B cell (primary cell): ENCODE measurements around the gene ZNF22. TPM values are rescaled to one million over a fixed set of nuclear protein-coding genes. Genes with fewer than 3 reads are reported as not detected.

ENCODE experiments used
- ATAC-seq: fragments of 200-7000 bp; cut with Tn5 transposase; one replicate; pipeline ENCODE4 v1.10.0; 2021; ENCODE audit warnings: low read depth, mild to moderate bottlenecking, moderate number of reproducible peaks, moderate library complexity
- CTCF ChIA-PET: fragments of 350-600 bp; sonication (Branson Sonifier 250); formaldehyde crosslinking; loops from one replicate; lab custom pipeline; 2021; ENCODE audit warnings: antibody characterized with exemption, inconsistent platforms; lab: Charles Lee
- POLR2A ChIA-PET: fragments of 350-600 bp; sonication (Branson Sonifier 250); formaldehyde crosslinking; loops from one replicate; lab custom pipeline; 2021; ENCODE audit warnings: antibody characterized with exemption; lab: Charles Lee
- DNase-seq: peaks from one replicate; pipeline ENCODE4 v3.0.0; 2013
- H2AFZ ChIP-seq: 2 replicates; pipeline ENCODE4 v1.6.1; 2012; ENCODE audit warnings: mild to moderate bottlenecking, low read depth, low read length; ENCODE audit not compliant: insufficient read depth, poor library complexity, severe bottlenecking
- H3K27ac ChIP-seq, 2 donors: 1 replicate in 1 of 2; 2 replicates in 1 of 2; pipeline ENCODE4 v1.5.1; 2012 to 2013; ENCODE audit warnings: low read length in 2 of 2, mild to moderate bottlenecking in 2 of 2, moderate library complexity in 1 of 2
- H3K27me3 ChIP-seq, 4 experiments: fragments of 200-600 bp in 1 of 4; sonication (generic) in 1 of 4; replicated peaks in 1 of 4; 1 replicate in 2 of 4; 2 replicates in 2 of 4; pipeline versions ENCODE4 v1.6.1 to v1.7.0; 2013 to 2016; ENCODE audit warnings: low read length in 3 of 4, mild to moderate bottlenecking in 2 of 4, mixed read lengths in 1 of 4, moderate library complexity in 1 of 4; ENCODE audit not compliant: insufficient read depth in 4 of 4, control insufficient read depth in 3 of 4; ENCODE audit errors: control extremely low read depth in 1 of 4
- H3K36me3 ChIP-seq, 2 experiments: replicated peaks in 1 of 2; 1 replicate in 1 of 2; 2 replicates in 1 of 2; pipeline versions ENCODE4 v1.6.1 to v1.7.1; 2013; ENCODE audit warnings: low read length in 1 of 2; ENCODE audit not compliant: insufficient read depth in 2 of 2, control insufficient read depth in 1 of 2; ENCODE audit errors: control extremely low read depth in 1 of 2, extremely low read depth in 1 of 2
- H3K4me1 ChIP-seq, 2 donors: fragments of 200-600 bp in 1 of 2; sonication (generic) in 1 of 2; 1 replicate in 1 of 2; 2 replicates in 1 of 2; pipeline versions ENCODE4 v1.5.1 to v1.6.1; 2013 to 2017; ENCODE audit warnings: low read length in 2 of 2; ENCODE audit not compliant: control insufficient read depth in 2 of 2, insufficient read depth in 2 of 2
- H3K4me2 ChIP-seq: replicated peaks from 2 replicates; pipeline ENCODE3; 2012; ENCODE audit warnings: mild to moderate bottlenecking, low read depth, low read length; ENCODE audit not compliant: poor library complexity, severe bottlenecking
- H3K4me3 ChIP-seq, 5 experiments: fragments of 200-600 bp in 1 of 5; sonication (generic) in 1 of 5; 1 replicate in 3 of 5; 2 replicates in 2 of 5; pipeline versions ENCODE4 v1.5.1 to v1.7.0; 2011 to 2016; ENCODE audit warnings: low read length in 4 of 5, mild to moderate bottlenecking in 4 of 5, low read depth in 2 of 5, control low read depth in 1 of 5, moderate library complexity in 1 of 5; ENCODE audit not compliant: insufficient read depth in 1 of 5; ENCODE audit errors: control extremely low read depth in 1 of 5, extremely low read depth in 1 of 5
- H3K79me2 ChIP-seq: fragments of 200-600 bp; sonication (generic); one replicate; pipeline ENCODE4 v1.6.0; 2016; ENCODE audit warnings: low read length; ENCODE audit not compliant: control insufficient read depth, insufficient read depth
- H3K9ac ChIP-seq: fragments of 200-600 bp; sonication (generic); 2 replicates; pipeline ENCODE4 v1.6.1; 2017; ENCODE audit warnings: mild to moderate bottlenecking, low read length, moderate library complexity
- H3K9me3 ChIP-seq, 3 donors: one replicate each; pipeline versions ENCODE4 v1.6.1 to v1.7.1; 2013; ENCODE audit warnings: low read length in 2 of 3; ENCODE audit not compliant: control insufficient read depth in 2 of 3, insufficient read depth in 1 of 3; ENCODE audit errors: control extremely low read depth in 1 of 3
- H4K20me1 ChIP-seq: 2 replicates; pipeline ENCODE4 v1.6.0; 2012; ENCODE audit warnings: mild to moderate bottlenecking, low read length; ENCODE audit not compliant: insufficient read depth, control insufficient read depth, poor library complexity, severe bottlenecking
- H3K27ac Mint-ChIP-seq: one replicate; pipeline ENCODE4 v1.8.0; 2021; ENCODE audit warnings: mixed read lengths
- H3K27me3 Mint-ChIP-seq: one replicate; pipeline ENCODE4 v1.8.0; 2021; ENCODE audit warnings: mixed read lengths
- H3K4me1 Mint-ChIP-seq: one replicate; pipeline ENCODE4 v1.8.0; 2021; ENCODE audit warnings: mixed read lengths
- H3K4me3 Mint-ChIP-seq: one replicate; pipeline ENCODE4 v1.8.0; 2021; ENCODE audit warnings: mixed read lengths
- H3K9me3 Mint-ChIP-seq: one replicate; pipeline ENCODE4 v1.8.0; 2022; ENCODE audit warnings: mixed read lengths; ENCODE audit not compliant: insufficient read depth
- EZH2 ChIP-seq: IDR thresholded peaks from 2 replicates; pipeline ENCODE4 v1.6.1; 2012; ENCODE audit warnings: borderline replicate concordance, low read depth, mild to moderate bottlenecking, moderate library complexity, low read length; ENCODE audit not compliant: insufficient read depth, poor library complexity, severe bottlenecking
- WGBS: methylation state at CpG from one replicate; pipeline ENCODE4 v1.1.5; 2013; ENCODE audit warnings: missing lambda C conversion rate; ENCODE audit not compliant: insufficient coverage; 5-methylcytosine and 5-hydroxymethylcytosine counted together
- intact Hi-C: fragments of 100-400 bp; cut with micrococcal nuclease; formaldehyde crosslinking; loops from one replicate; pipeline ENCODE4 v1.10.0; 2022
- polyA plus RNA-seq: library from polyadenylated mRNA; depleted of rRNA; stranded (reverse); fragments of >200 nt; gene quantifications from 2 replicates; pipeline ENCODE4 v1.2.3, GENCODE V29; 2012
- total RNA-seq, 2 donors: library from RNA; stranded (reverse); fragments of 120-200 nt in 1 of 2; gene quantifications; 1 replicate in 1 of 2; 2 replicates in 1 of 2; pipeline versions ENCODE4 v1.2.3 to v1.2.4, GENCODE V29; 2013 to 2022
- TF ChIP-seq, protein P1 (sequence below): fragments of 200-600 bp; IDR thresholded peaks from one replicate; pipeline ENCODE4 v1.8.0; 2022; ENCODE audit warnings: antibody characterized with exemption, mild to moderate bottlenecking

Gene ZNF22
- total and polyA plus RNA-seq, 2 donors (not counting 1 experiment from before 2014, with no cell fraction given), result 7.7 to 31.4 TPM

DNA sequence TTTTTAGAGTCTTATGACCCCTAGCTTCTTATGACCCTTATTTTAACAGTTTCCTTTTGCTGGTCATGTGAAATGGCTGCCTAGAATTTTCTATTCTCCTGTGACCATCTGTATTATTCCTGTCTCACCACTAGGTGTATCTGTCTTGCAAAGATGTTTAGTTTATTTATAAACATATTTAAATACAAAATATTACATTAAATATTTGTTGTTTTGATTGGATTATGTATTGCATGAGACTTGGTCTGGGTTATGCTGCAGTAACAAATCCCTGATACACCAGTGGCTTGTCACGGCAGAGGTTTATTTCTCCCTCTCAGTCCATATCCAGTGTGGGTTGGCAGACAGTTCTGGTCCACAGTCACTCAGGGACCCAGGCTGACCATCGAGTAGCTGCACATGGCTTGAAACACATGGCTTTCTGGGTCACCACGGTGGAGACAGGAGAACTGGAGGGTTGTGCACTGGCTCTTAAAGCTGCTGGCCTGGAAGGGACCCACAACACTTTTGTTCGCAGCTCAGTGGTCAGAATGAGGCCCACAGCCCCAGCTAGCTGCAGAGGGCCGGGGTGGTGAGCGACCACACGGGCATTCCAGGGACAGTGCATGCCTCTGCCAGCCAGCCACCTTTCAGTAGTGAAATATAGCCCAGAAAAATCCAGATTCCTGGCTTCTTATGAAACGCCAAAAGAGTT lies 33.8 kb upstream of the ZNF22 start:
- H3K79me2 ChIP-seq, result no peaks in the 10 kb centered on the region
- no peak overlapping the region for H3K4me2 ChIP-seq
- Mint-ChIP-seq H3K9me3 (no peaks in the 10 kb centered on the region), H3K4me3 (no peak overlapping the region), H3K27ac (no peak overlapping the region), H3K27me3 (no peaks in the 10 kb centered on the region), H3K4me1 (peaks cover 64% of the 10 kb centered on the region)
- H4K20me1 ChIP-seq, result no peaks in the 10 kb centered on the region
- intact Hi-C loops, result loop anchor here (1.0 kb wide), 1 partner anchor 8 kb away; no protein-coding TSS in a partner anchor
- TF ChIP-seq, protein P1, sequence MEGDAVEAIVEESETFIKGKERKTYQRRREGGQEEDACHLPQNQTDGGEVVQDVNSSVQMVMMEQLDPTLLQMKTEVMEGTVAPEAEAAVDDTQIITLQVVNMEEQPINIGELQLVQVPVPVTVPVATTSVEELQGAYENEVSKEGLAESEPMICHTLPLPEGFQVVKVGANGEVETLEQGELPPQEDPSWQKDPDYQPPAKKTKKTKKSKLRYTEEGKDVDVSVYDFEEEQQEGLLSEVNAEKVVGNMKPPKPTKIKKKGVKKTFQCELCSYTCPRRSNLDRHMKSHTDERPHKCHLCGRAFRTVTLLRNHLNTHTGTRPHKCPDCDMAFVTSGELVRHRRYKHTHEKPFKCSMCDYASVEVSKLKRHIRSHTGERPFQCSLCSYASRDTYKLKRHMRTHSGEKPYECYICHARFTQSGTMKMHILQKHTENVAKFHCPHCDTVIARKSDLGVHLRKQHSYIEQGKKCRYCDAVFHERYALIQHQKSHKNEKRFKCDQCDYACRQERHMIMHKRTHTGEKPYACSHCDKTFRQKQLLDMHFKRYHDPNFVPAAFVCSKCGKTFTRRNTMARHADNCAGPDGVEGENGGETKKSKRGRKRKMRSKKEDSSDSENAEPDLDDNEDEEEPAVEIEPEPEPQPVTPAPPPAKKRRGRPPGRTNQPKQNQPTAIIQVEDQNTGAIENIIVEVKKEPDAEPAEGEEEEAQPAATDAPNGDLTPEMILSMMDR, result peak; percentile 21
- no peak for TF ChIP-seq EZH2
- H3K36me3 ChIP-seq, result no peaks in the 10 kb centered on the region
- no peak overlapping the region for H3K4me3 ChIP-seq
- ChIA-PET POLR2A (no interaction called here), CTCF (interaction anchor here (1.5 to 4.2 kb wide), 2 partner anchors 11 to 34 kb away, joined by 3 to 24 read pairs; partner anchors contain the start of gene DEPP1)
- WGBS, result 92% methylated on average over 7 of the region's 8 CpGs
- H3K9me3 ChIP-seq, result no peaks in the 10 kb centered on the region
- no peaks in the 10 kb centered on the region for H3K27me3 ChIP-seq
- no peak overlapping the region for H3K27ac ChIP-seq
- ATAC-seq, result no peak
- DNase-seq, result no peak
- H3K9ac ChIP-seq, result no peak overlapping the region
- peaks cover 46 to 63% of the 10 kb centered on the region in 2 donors for H3K4me1 ChIP-seq
- peak overlapping the region; percentile 31 for H2AFZ ChIP-seq

DNA sequence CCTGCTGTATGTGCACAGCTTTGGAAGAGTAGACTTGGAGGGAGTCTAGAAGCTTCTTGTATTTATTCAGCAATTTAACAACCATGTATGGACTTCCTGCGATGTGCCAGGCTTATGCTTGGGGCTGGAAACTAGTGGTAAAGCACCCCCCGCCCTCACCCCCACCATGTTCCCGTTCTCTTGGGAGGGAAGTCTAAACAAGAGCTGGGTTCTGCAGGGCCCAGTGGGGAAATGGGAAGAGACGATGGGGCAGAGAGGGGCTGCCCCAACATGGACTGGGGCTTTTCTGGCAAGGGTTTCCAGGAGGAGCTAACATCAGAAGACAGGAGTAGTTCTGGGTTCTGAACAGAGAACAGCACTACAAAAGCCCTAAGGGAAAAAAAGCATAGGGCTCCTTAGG lies 33.1 kb upstream of the ZNF22 start:
- no peaks in the 10 kb centered on the region for H3K27me3 Mint-ChIP-seq
- no peak for ATAC-seq

More for the DNA sequence above, 33.1 kb upstream of the ZNF22 start:
- Histone ChIP-seq H3K4me3 (no peak overlapping the region), H3K27me3 (no peaks in the 10 kb centered on the region), H3K36me3 (no peaks in the 10 kb centered on the region), H3K79me2 (no peaks in the 10 kb centered on the region), H3K9ac (no peak overlapping the region), H3K4me2 (peak overlapping the region; percentile 18), H2AFZ (peak overlapping the region; percentile 13), H3K4me1 (peaks cover 46 to 63% of the 10 kb centered on the region in 2 donors), H3K27ac (no peak overlapping the region), H3K9me3 (no peaks in the 10 kb centered on the region), H4K20me1 (no peaks in the 10 kb centered on the region)
- Mint-ChIP-seq H3K4me3 (no peak overlapping the region), H3K27ac (peak overlapping the region; percentile 13), H3K9me3 (no peaks in the 10 kb centered on the region), H3K4me1 (peaks cover 65% of the 10 kb centered on the region)
- TF ChIP-seq EZH2, result no peak
- no peak for DNase-seq
- ChIA-PET CTCF (interaction anchor here (4.2 kb wide), 1 partner anchor 35 kb away, joined by 24 read pairs; no protein-coding TSS in a partner anchor), POLR2A (no interaction called here)
- intact Hi-C loops, result no loop called here
- 20% methylated on average over 1 of the region's 4 CpGs for whole genome bisulfite sequencing
